Activated CD4-positive, alpha-beta T cell treated with anti-CD3 and anti-CD28 coated beads for 1 hour (primary cell): ENCODE results near the gene FMN1.

Source experiments
- DNase-seq: peaks from one replicate; pipeline ENCODE4 v3.0.0-alpha.2; 2020

Gene FMN1

GRCh38 chr15:32817577-32817976, 376.9 kb downstream of the FMN1 start:
- DNase-seq = no peak

- DNase-seq = no peak
These were observed 387.2 kb downstream of the FMN1 start for GRCh38 chr15:32807331-32807730.

GRCh38 chr15:32803631-32804030, 390.9 kb downstream of the FMN1 start:
- no peak for DNase-seq

GRCh38 chr15:32802286-32802936, 392.1 kb downstream of the FMN1 start:
- no peak for DNase-seq

GRCh38 chr15:32799936-32800535, 394.5 kb downstream of the FMN1 start:
- no peak for DNase-seq

GRCh38 chr15:32796856-32797255, 397.7 kb downstream of the FMN1 start:
- no peak for DNase-seq

- DNase-seq = no peak
These were observed 399.5 kb downstream of the FMN1 start for GRCh38 chr15:32794973-32795372.

- no peak for DNase-seq
These were observed 402.1 kb downstream of the FMN1 start for GRCh38 chr15:32792436-32792835.

- DNase-seq = no peak
These were observed 404.0 kb downstream of the FMN1 start for GRCh38 chr15:32790352-32790999.

GRCh38 chr15:32787949-32788348, 406.6 kb downstream of the FMN1 start:
- no peak for DNase-seq

GRCh38 chr15:32786906-32787305, 407.6 kb downstream of the FMN1 start:
- no peak for DNase-seq

- no peak for DNase-seq
These were observed 409.9 kb downstream of the FMN1 start for GRCh38 chr15:32784581-32784980.

GRCh38 chr15:32781781-32782180, 412.7 kb downstream of the FMN1 start:
- DNase-seq = no peak

GRCh38 chr15:32778391-32779176, 415.9 kb downstream of the FMN1 start:
- no peak for DNase-seq

- DNase-seq = no peak
These were observed 419.4 kb downstream of the FMN1 start for GRCh38 chr15:32775103-32775502.

GRCh38 chr15:32774022-32774421, 420.5 kb downstream of the FMN1 start:
- DNase-seq = no peak

- no peak for DNase-seq
These were observed 427.3 kb downstream of the FMN1 start for GRCh38 chr15:32767236-32767635.

- DNase-seq = no peak
These were observed 428.4 kb downstream of the FMN1 start for GRCh38 chr15:32766101-32766500.

GRCh38 chr15:32765236-32765635, 429.3 kb downstream of the FMN1 start:
- no peak for DNase-seq

- no peak for DNase-seq
These were observed 431.2 kb downstream of the FMN1 start for GRCh38 chr15:32763295-32763694.

- no peak for DNase-seq
These were observed 437.1 kb downstream of the FMN1 start for GRCh38 chr15:32757426-32757825.

- no peak for DNase-seq
These were observed 443.5 kb downstream of the FMN1 start for GRCh38 chr15:32750979-32751378.

GRCh38 chr15:32747921-32748342, 446.6 kb downstream of the FMN1 start:
- DNase-seq = no peak
